HG03135 (cell line): ENCODE data around the gene KRT25.
"Not testable (repeated sequence)": the region's sequence is repeated elsewhere in the genome, so short reads cannot be mapped to it uniquely, and the experiment has no call there.

ENCODE experiments used
- ATAC-seq: cut with Tn5 transposase; IDR thresholded peaks from one replicate; pipeline ENCODE4 v1.9.1; 2021; ENCODE audit warnings: mild to moderate bottlenecking, moderate library complexity; ENCODE audit not compliant: unreplicated experiment

KRT25 gene

DNA sequence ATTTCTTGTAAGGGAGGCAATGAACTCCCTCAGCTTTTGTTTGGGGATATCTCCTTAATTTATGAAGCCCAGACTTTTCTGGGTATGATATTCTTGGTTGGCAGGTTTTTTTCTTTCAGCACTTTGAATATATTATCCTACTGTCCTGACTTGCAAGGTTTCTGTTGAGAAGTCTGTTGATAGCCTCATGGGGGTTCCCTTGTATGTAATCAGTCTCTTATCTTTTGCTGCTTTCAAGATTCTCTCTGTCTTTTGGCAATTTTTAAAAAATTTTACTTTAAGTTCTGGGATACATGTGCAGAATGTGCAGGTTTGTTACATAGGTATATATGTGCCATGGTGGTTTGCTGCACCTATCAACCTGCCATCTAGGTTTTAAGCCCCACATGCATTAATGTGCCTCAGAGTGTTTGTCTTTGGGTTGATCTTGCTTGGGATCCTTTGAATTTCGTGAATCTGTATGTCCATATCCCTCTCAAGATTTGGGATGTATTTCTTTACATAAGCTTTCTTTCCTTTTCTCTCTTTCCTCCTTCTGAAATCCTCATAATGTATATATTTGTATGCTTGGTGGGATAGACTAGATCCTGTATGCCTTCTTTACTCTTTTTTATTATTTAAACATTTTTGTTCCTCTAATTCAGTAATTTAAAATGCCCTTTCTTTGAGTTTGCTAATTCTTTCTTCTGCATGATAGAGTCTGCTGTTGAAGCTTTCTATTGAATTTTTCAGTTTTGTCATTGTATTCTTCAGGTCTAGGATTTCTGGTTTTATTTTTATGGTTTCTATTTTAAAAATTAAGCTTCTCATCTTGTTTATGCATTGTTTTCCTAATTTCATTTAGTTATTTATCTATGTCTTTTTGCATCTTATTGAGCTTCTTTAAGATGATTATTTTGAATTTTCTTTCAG, 5.2 kb upstream of the KRT25 start:
- no peak for ATAC-seq

DNA sequence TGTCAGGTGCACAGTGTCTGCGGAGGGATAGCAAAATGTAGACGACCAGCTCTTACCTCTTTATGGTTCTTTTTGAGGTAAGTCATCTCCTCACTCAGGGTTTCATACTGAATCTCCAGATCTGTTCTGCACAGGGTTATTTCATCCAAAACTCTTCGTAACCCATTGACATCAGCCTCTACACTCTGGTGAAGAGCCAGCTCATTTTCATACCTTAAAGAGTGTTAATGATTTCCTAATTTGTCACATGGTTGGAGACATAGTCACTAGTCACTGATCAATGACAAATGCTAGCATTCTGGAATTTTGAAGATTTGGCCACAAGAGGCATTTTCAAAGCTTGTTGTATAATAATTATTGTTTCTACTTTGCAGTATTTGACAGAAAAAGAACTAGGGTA, 1.3 kb downstream of the KRT25 start:
- no peak for ATAC-seq

GRCh38 chr17:40751065-40751464, 4.1 kb downstream of the KRT25 start:
- no peak for ATAC-seq

GRCh38 chr17:40750391-40750790, 4.7 kb downstream of the KRT25 start:
- ATAC-seq, result no peak

DNA sequence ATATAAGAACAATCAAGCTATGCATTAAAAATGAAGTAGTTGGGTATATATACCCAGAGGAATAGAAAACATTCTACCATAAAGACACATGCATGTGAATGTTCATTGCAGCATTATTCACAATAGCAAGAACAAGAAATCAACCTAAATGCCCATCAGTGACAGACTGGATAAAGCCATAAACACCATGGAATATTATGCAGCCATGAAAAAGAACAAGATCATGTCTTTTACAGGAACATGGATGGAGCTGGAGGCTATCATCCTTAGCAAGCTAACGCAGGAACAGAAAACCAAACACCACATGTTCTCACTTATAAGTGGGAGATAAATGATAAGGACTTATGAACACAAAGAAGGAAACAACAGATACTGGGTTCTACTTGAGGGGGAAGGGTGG, 6.5 kb downstream of the KRT25 start:
- ATAC-seq, result not testable (repeated sequence)

DNA sequence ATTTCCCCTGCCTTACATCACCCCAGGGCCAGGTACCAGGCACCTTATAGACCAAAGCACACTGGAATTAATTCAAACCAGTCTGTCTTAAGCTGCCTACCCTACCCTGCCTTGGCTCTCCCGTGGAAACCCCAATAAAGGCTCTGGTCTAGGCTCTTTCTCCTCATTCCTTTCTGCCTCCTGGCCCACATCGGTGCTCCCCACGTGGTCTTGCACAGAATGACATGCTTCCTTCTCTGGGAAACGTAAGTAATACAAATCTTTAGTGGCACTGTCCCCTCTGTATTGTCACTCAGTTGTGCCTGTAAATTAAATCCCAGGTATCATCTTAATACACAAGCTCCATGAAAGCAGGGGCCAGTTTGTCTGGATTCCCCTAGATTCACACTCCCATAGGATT, 16.6 kb downstream of the KRT25 start:
- ATAC-seq, result no peak

DNA sequence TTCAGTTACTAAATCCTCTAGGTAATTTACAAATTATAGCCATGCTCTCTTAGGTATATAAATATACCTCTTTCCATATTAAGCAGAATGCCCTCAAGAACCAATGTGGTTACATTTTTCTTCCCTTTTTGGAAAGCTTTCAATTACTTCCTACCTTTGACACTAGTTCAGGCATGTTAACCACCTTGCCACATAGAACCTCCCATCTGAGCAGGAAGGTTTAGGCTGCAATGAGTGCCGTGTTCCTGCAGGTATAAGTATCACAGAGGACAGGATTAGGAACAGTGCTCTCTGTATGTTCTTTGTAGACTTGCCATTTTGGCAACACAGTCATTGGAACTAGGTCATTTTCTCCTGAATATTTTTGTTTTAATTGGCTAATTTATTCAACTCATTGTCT, 20.1 kb downstream of the KRT25 start:
- ATAC-seq, result no peak

GRCh38 chr17:40734018-40734417, 21.1 kb downstream of the KRT25 start:
- no peak for ATAC-seq

DNA sequence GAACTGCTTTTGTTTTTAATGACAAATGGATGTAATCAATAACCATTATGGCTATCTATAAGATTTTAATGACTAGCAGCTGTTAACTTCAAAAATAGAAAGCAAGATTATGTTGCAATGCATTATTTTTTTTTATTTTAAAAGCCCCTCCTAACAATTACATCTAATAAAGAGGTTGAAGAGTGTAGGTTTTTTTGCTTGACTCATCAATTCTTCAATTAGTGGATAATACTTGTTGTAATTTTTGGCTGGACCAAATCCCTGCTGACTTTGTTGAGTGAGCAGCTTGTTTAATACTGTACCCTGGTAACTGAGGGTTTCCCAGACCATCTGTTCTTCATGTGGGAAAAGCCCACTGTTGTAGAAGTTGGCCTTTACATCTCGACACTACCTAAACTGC, 24.2 kb downstream of the KRT25 start:
- ATAC-seq, result no peak

DNA sequence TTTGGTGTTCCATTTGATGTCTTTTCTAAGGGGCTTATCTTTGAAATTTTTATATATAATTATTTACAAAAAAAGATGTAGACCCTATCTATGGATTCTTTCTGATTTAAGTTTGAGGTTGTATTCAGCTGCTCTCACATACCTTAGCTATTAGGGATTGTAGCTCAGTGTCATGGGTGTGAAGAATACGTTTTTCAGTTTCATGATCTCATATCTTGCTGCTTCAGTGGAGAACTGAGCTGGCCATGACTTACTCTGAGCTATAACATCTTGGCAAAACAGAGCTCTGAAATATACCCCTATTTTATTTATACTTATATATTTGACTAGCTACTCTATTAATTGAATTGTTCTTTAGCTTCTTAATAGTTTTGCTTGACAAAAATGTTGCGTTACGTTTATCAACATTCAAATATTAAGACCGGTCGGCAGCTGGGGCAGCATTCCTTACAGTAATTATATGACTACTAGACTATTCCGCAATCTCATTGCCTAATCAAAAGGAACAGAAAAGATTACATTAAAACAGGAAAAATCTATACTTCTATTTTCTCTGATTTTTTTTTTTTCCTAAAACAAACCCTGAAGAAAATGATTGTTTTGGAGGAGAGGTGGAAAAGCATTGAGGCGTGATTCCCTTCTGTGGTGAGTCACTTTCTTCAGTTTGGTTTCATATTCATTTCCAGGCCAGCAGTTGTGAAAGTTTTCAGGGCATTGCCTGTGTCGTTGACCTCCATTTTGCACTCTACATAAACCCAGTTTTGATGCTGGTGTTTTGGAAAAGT, 27.5 kb downstream of the KRT25 start:
- ATAC-seq, result no peak

DNA sequence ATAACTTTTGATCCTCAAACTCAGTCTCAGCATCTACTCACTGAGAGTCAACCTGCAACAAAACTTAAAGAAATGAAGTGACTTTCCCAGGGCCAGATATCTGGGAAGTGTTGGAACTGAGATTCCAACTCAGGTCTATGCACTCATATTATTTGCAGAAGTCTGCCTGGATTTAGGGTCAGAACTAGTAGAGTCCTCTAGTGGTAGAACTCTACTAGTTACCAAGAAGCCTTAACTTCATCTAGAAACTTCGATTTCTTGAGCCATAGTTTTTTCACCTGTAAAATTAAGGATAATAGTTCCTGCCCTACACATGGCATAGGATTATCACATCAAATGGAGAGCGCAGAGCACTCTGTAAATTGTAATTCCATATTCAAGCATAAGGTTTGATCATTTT, 28.2 kb downstream of the KRT25 start:
- ATAC-seq, result no peak

DNA sequence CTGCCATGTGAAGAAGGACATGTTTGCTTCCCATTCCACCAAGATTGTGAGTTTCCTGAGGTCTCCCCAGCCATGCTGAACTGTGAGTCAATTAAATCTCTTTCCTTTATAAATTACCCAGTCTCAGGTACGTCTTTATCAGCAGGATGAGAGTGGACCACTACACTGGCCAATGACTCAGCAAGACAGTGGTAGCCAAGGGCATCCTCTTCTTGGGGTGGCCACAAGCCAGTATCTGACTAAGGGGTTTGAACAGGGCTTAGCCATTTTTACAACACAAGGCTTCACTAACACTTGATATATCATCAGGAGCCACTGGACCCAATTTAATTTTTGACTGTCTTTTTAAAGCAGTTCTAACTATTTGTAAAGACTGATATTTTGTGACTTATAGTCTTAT, 30.5 kb downstream of the KRT25 start:
- ATAC-seq, result no peak

GRCh38 chr17:40722241-40722640, 32.9 kb downstream of the KRT25 start:
- no peak for ATAC-seq

- no peak for ATAC-seq
Observed at GRCh38 chr17:40720899-40721298, 34.2 kb downstream of the KRT25 start.

GRCh38 chr17:40718930-40719329, 36.2 kb downstream of the KRT25 start:
- ATAC-seq, result no peak

GRCh38 chr17:40717776-40718175, 37.4 kb downstream of the KRT25 start:
- ATAC-seq, result no peak

DNA sequence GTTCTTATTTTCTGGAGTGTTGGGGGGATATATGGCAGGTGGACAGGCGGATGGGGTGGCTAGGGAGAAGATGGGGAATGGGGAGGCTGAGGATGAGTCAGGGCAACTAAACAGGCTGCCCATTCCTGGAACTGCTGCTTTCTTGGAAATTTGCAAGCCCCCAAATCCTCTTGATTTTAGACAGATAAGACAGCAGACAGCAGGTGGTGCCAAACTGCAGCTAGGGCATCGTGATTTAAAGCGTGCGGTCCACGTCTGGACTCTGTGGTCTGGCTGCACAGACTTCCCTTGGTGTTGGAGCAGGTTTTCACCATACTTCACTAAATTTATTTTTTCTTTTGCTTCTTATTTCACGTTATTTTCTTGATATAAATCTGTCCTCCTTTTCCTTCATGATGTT, 40.7 kb downstream of the KRT25 start:
- ATAC-seq, result no peak

DNA sequence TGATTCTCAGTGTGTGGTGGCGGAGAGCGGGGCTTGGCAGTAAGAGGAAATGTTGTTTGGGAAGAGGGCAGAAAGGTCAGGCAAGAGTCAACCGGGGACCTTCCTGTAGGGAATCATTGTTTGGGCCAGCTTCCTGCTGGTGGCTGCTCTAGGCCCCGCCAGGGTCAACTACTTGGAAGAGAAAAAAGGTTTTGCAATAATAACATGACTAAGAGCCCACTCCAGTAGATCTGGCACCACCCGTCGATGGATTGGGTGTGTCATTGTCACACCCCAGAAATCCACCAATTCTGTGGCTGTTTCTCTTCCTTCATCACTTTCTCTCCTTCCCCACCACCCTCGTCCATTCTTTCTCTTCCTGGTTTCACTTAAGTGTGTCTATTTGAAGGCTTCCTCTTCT, 47.4 kb downstream of the KRT25 start:
- ATAC-seq, result no peak

- no peak for ATAC-seq
Observed at GRCh38 chr17:40705584-40705983, 49.5 kb downstream of the KRT25 start.

DNA sequence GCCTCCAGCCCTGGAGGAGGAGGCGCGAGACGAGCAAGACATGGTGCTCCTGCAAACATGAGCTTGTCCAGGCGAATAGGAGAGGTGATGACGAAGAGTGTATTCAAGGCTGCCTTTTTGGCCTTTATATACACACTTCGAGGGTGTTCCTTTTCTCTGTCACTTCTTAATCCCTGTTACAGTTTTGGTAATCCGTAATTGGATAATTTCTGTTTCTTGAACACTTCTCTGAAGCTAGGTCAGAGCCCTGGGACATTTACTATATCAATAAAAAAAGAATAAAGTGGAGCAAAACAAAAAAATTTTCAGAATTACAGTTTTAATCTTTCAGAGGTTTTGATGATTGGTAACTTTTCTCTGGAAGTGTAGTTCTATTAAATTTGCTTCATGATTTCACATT, 51.5 kb downstream of the KRT25 start, which contains the start of gene KRT24:
Gene KRT24 (minus strand): TSS at position 101 of the 400 bp plus-strand sequence. CDS start 59 bp downstream, at position 42.
- ATAC-seq, result no peak

GRCh38 chr17:40702271-40702670, 52.9 kb downstream of the KRT25 start:
- ATAC-seq, result no peak

DNA sequence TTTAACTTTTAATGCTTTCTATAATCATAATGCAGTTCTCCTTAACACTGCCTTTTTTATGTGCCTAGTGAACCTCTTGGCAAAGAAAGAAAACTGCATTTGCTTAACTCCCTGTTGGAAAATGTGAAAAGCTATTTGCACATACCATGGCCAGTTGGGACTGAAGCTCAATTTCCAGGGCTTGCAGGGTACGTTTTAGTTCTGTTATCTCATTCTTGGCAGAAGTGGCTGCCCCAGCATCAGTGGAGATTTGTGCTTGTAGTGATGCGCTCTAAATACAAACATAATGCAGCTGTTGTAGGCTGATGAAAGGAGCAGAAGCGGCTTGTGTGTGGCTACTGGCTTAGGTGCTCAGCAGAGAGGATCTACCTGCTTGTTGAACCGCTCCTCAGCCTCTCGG, 55.3 kb downstream of the KRT25 start:
- no peak for ATAC-seq
